K562 (cell line): ENCODE results near the gene RBPJL. TPM values are rescaled to one million over a fixed set of nuclear protein-coding genes. Genes with fewer than 3 reads are reported as not detected.

ENCODE experiments used
- CEBPG ChIP-seq, 3 experiments: fragments of 200-800 bp in 1 of 3; sonication (Bioruptor generic) in 1 of 3; sonication (generic) in 1 of 3; formaldehyde crosslinking in 1 of 3; IDR thresholded peaks in 2 of 3; conservative IDR thresholded peaks in 1 of 3; 2 replicates each; pipeline versions ENCODE4 v1.6.1 to v1.8.0; 2016 to 2022; ENCODE audit warnings: missing compliant biosample characterization in 2 of 3, missing genetic modification characterization in 2 of 3, mild to moderate bottlenecking in 1 of 3, missing genetic modification reagents in 1 of 3
- HMG20A ChIP-seq: fragments of 450-650 bp; formaldehyde crosslinking; conservative IDR thresholded peaks from 2 replicates; pipeline ENCODE4 v1.4.0; 2020; ENCODE audit warnings: mild to moderate bottlenecking, mixed read lengths
- HMG20B ChIP-seq: fragments of 250-450 bp; sonication (Bioruptor Pico); IDR thresholded peaks from 2 replicates; pipeline ENCODE4 v1.5.0; 2021; ENCODE audit warnings: mild to moderate bottlenecking
- KDM2B ChIP-seq: fragments of 250-450 bp; sonication (Bioruptor Pico); IDR thresholded peaks from 2 replicates; pipeline ENCODE4 v1.8.0; 2021; ENCODE audit warnings: mild to moderate bottlenecking, moderate library complexity
- NCOA4 ChIP-seq: fragments of 450-650 bp; IDR thresholded peaks from 2 replicates; pipeline ENCODE4 v1.6.1; 2018; ENCODE audit warnings: mild to moderate bottlenecking; ENCODE audit not compliant: partially characterized antibody
- RFX5 ChIP-seq: IDR thresholded peaks from 2 replicates; pipeline ENCODE4 v1.6.1; 2011; ENCODE audit warnings: low read depth, mild to moderate bottlenecking, improper control_type of control experiment, low read length
- RNF2 ChIP-seq: sonication (generic); IDR thresholded peaks from 2 replicates; pipeline ENCODE4 v1.6.1; 2016
- ZBTB17 ChIP-seq: fragments of 450-650 bp; formaldehyde crosslinking; IDR thresholded peaks from 2 replicates; pipeline ENCODE4 v1.4.0; 2020; ENCODE audit warnings: mild to moderate bottlenecking
- ZFX ChIP-seq: sonication (generic); formaldehyde crosslinking; IDR thresholded peaks from 2 replicates; pipeline ENCODE4 v1.8.0; 2022; ENCODE audit warnings: mild to moderate bottlenecking, missing genetic modification reagents, moderate library complexity
- polyA plus RNA-seq, 8 experiments: library from polyadenylated mRNA; depleted of rRNA in 4 of 8; stranded (reverse) in 5 of 8; unstranded in 3 of 8; fragments of >200 nt; fragmentation: Nextera tagmentation in 2 of 8; fragmentation: Illumina TruSeq in 1 of 8; extraction: Ambion mirVana in 2 of 8; extraction: Trizol in 1 of 8; gene quantifications; 2 replicates each; pipeline versions ENCODE4 v1.2.1 to v1.2.3, GENCODE V29; 2011 to 2014; ENCODE audit warnings: inconsistent platforms in 1 of 8, missing spikeins in 1 of 8
- total RNA-seq, 7 experiments: library from RNA; depleted of rRNA in 6 of 7; stranded (reverse); fragments of >200 nt in 6 of 7; fragmentation: Illumina TruSeq in 2 of 7; extraction: Trizol in 2 of 7; gene quantifications; 2 replicates each; pipeline versions ENCODE4 v1.2.1 to v1.2.3, GENCODE V29; 2011 to 2021; ENCODE audit warnings: low replicate concordance in 1 of 7
- TF ChIP-seq, protein P1 (sequence below), 2 experiments: fragments of 450-650 bp; formaldehyde crosslinking in 1 of 2; IDR thresholded peaks; 2 replicates each; pipeline versions ENCODE4 v1.4.0 to v1.6.1; 2014 to 2020; ENCODE audit warnings: mild to moderate bottlenecking in 2 of 2, borderline replicate concordance in 1 of 2, low read depth in 1 of 2
- TF ChIP-seq, protein P2 (sequence below): sonication (generic); formaldehyde crosslinking; IDR thresholded peaks from 2 replicates; pipeline ENCODE4 v1.8.1; 2022; ENCODE audit warnings: missing genetic modification reagents
- TF ChIP-seq, protein P3 (sequence below): IDR thresholded peaks from 3 replicates; pipeline ENCODE4 v1.6.1; 2011; ENCODE audit warnings: borderline replicate concordance, mild to moderate bottlenecking, moderate library complexity; ENCODE audit not compliant: insufficient read length; ENCODE audit errors: extremely low read depth
- TF ChIP-seq, protein P4 (sequence below): fragments of 250-450 bp; sonication (Bioruptor Pico); IDR thresholded peaks from 2 replicates; pipeline ENCODE4 v1.9.0; 2021; ENCODE audit warnings: mild to moderate bottlenecking

Gene RBPJL
- total and polyA plus RNA-seq, 9 of the 15 experiments (the other 6 are each of a cell fraction or from before 2014, with no cell fraction given), result not detected

- TF ChIP-seq, protein P1, sequence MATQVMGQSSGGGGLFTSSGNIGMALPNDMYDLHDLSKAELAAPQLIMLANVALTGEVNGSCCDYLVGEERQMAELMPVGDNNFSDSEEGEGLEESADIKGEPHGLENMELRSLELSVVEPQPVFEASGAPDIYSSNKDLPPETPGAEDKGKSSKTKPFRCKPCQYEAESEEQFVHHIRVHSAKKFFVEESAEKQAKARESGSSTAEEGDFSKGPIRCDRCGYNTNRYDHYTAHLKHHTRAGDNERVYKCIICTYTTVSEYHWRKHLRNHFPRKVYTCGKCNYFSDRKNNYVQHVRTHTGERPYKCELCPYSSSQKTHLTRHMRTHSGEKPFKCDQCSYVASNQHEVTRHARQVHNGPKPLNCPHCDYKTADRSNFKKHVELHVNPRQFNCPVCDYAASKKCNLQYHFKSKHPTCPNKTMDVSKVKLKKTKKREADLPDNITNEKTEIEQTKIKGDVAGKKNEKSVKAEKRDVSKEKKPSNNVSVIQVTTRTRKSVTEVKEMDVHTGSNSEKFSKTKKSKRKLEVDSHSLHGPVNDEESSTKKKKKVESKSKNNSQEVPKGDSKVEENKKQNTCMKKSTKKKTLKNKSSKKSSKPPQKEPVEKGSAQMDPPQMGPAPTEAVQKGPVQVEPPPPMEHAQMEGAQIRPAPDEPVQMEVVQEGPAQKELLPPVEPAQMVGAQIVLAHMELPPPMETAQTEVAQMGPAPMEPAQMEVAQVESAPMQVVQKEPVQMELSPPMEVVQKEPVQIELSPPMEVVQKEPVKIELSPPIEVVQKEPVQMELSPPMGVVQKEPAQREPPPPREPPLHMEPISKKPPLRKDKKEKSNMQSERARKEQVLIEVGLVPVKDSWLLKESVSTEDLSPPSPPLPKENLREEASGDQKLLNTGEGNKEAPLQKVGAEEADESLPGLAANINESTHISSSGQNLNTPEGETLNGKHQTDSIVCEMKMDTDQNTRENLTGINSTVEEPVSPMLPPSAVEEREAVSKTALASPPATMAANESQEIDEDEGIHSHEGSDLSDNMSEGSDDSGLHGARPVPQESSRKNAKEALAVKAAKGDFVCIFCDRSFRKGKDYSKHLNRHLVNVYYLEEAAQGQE (IDR thresholded peaks at IDR 0.05; ENCODE audit: borderline replicate concordance), result no peak
- TF ChIP-seq, protein P1 (CRISPR knock-in tag; IDR thresholded peaks at IDR 0.05; ENCODE audit: low read depth), result no peak
- TF ChIP-seq ZFX (CRISPR knock-in tag), result no peak
- TF ChIP-seq HMG20B (CRISPR knock-in tag), result no peak
- TF ChIP-seq, protein P2, sequence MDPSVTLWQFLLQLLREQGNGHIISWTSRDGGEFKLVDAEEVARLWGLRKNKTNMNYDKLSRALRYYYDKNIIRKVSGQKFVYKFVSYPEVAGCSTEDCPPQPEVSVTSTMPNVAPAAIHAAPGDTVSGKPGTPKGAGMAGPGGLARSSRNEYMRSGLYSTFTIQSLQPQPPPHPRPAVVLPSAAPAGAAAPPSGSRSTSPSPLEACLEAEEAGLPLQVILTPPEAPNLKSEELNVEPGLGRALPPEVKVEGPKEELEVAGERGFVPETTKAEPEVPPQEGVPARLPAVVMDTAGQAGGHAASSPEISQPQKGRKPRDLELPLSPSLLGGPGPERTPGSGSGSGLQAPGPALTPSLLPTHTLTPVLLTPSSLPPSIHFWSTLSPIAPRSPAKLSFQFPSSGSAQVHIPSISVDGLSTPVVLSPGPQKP (CRISPR knock-in tag), result no peak
- no peak for TF ChIP-seq RNF2
- TF ChIP-seq, protein P3, sequence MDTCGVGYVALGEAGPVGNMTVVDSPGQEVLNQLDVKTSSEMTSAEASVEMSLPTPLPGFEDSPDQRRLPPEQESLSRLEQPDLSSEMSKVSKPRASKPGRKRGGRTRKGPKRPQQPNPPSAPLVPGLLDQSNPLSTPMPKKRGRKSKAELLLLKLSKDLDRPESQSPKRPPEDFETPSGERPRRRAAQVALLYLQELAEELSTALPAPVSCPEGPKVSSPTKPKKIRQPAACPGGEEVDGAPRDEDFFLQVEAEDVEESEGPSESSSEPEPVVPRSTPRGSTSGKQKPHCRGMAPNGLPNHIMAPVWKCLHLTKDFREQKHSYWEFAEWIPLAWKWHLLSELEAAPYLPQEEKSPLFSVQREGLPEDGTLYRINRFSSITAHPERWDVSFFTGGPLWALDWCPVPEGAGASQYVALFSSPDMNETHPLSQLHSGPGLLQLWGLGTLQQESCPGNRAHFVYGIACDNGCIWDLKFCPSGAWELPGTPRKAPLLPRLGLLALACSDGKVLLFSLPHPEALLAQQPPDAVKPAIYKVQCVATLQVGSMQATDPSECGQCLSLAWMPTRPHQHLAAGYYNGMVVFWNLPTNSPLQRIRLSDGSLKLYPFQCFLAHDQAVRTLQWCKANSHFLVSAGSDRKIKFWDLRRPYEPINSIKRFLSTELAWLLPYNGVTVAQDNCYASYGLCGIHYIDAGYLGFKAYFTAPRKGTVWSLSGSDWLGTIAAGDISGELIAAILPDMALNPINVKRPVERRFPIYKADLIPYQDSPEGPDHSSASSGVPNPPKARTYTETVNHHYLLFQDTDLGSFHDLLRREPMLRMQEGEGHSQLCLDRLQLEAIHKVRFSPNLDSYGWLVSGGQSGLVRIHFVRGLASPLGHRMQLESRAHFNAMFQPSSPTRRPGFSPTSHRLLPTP, result no peak
- TF ChIP-seq KDM2B (CRISPR knock-in tag), result no peak
- TF ChIP-seq, protein P4, sequence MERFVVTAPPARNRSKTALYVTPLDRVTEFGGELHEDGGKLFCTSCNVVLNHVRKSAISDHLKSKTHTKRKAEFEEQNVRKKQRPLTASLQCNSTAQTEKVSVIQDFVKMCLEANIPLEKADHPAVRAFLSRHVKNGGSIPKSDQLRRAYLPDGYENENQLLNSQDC (CRISPR knock-in tag), result no peak
- TF ChIP-seq HMG20A (CRISPR knock-in tag), result no peak
- TF ChIP-seq NCOA4, result no peak
- TF ChIP-seq RFX5, result no peak
- TF ChIP-seq ZBTB17 (CRISPR knock-in tag), result no peak
- TF ChIP-seq CEBPG (CRISPR knock-in tag; IDR thresholded peaks at IDR 0.05), result no peak
- TF ChIP-seq CEBPG (tag; conservative IDR thresholded peaks at IDR 0.05 in 1 of 2, IDR thresholded peaks at IDR 0.05 in 1 of 2), result no peak
Measured at GRCh38 chr20:45293041-45294002, 13.3 kb upstream of the RBPJL start (continued).
